ENCODE measurements around the gene FBXW7. TPM values are rescaled to one million over a fixed set of nuclear protein-coding genes. Genes with fewer than 3 reads are reported as not detected.

Gene FBXW7
- total and polyA plus RNA-seq, 2 donors (not counting 1 experiment from before 2014, with no cell fraction given), result 16.3 to 68.7 TPM

DNA sequence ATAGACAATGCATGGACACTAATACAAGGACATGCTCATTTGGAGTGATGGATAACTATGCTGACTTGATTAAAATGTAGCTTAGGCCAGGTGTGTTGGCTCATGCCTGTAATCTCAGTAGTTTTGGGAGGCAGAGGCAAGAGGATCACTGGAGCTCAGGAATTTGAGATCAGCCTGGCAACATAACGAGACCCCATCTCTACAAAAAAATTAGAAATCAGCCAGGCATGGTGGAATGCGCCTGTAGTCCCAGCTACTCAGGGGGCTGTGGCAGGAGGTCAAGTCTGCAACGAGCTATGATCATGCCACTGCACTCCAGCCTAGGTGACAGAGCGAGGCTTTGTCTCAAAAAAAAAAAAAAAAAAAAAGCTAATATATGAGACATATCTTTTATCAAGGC is 196.3 kb downstream of the FBXW7 start:
- DNase-seq (ENCODE audit: low read depth in 2 of 2), result no peak
- Histone ChIP-seq H3K79me2 (ENCODE audit: control insufficient read depth, insufficient read depth, low read length) (no peaks in the 10 kb centered on the region), H3K4me1 (ENCODE audit: control insufficient read depth, extremely low read depth, insufficient read depth, low read length) (no peaks in the 10 kb centered on the region), H3K4me2 (ENCODE audit: extremely low read depth, insufficient read depth, low read length) (no peak overlapping the region), H2AFZ (ENCODE audit: low read length) (no peak overlapping the region), H4K20me1 (ENCODE audit: control insufficient read depth, extremely low read depth, insufficient read depth, low read length) (no peaks in the 10 kb centered on the region), H3K9me3 (ENCODE audit: control insufficient read depth, insufficient read depth, low read depth, low read length) (no peaks in the 10 kb centered on the region), H3K36me3 (ENCODE audit: control insufficient read depth, insufficient read depth, low read length) (peaks cover 2% of the 10 kb centered on the region), H3K9ac (ENCODE audit: insufficient read depth, low read length) (no peak overlapping the region), H3K27ac (ENCODE audit: insufficient read depth, low read length) (no peak overlapping the region), H3K27me3 (ENCODE audit: control insufficient read depth, insufficient read depth, low read length) (no peaks in the 10 kb centered on the region), H3K4me3 (replicated peaks in 1 of 4; ENCODE audit: control extremely low read depth in 1 of 4, insufficient read depth in 1 of 4, low read depth in 3 of 4, low read length in 4 of 4) (no peak overlapping the region)
- TF ChIP-seq CTCF (conservative IDR thresholded peaks at IDR 0.05 in 1 of 2, IDR thresholded peaks at IDR 0.05 in 1 of 2; ENCODE audit: low read depth in 1 of 2, low read length in 2 of 2) (no peak), EZH2 (IDR thresholded peaks at IDR 0.05; ENCODE audit: low read length, missing control alignments) (no peak)

- H3K27ac ChIP-seq (ENCODE audit: insufficient read depth, low read length), result no peak overlapping the region
- H3K4me2 ChIP-seq (ENCODE audit: extremely low read depth, insufficient read depth, low read length), result no peak overlapping the region
- H3K9ac ChIP-seq (ENCODE audit: insufficient read depth, low read length), result no peak overlapping the region
- no peak for TF ChIP-seq CTCF (conservative IDR thresholded peaks at IDR 0.05 in 1 of 2, IDR thresholded peaks at IDR 0.05 in 1 of 2; ENCODE audit: low read depth in 1 of 2, low read length in 2 of 2)
- TF ChIP-seq EZH2 (IDR thresholded peaks at IDR 0.05; ENCODE audit: low read length, missing control alignments), result no peak
- H3K9me3 ChIP-seq (ENCODE audit: control insufficient read depth, insufficient read depth, low read depth, low read length), result no peaks in the 10 kb centered on the region
- H2AFZ ChIP-seq (ENCODE audit: low read length), result no peak overlapping the region
- H3K4me1 ChIP-seq (ENCODE audit: control insufficient read depth, extremely low read depth, insufficient read depth, low read length), result no peaks in the 10 kb centered on the region
- H3K36me3 ChIP-seq (ENCODE audit: control insufficient read depth, insufficient read depth, low read length), result peaks cover 2% of the 10 kb centered on the region
- no peak overlapping the region for H3K4me3 ChIP-seq (replicated peaks in 1 of 4; ENCODE audit: control extremely low read depth in 1 of 4, insufficient read depth in 1 of 4, low read depth in 3 of 4, low read length in 4 of 4)
- DNase-seq (ENCODE audit: low read depth in 2 of 2), result no peak
- no peaks in the 10 kb centered on the region for H4K20me1 ChIP-seq (ENCODE audit: control insufficient read depth, extremely low read depth, insufficient read depth, low read length)
- H3K79me2 ChIP-seq (ENCODE audit: control insufficient read depth, insufficient read depth, low read length), result no peaks in the 10 kb centered on the region
- no peaks in the 10 kb centered on the region for H3K27me3 ChIP-seq (ENCODE audit: control insufficient read depth, insufficient read depth, low read length)
Measured at GRCh38 chr4:152334931-152335330, 201.0 kb downstream of the FBXW7 start.

DNA sequence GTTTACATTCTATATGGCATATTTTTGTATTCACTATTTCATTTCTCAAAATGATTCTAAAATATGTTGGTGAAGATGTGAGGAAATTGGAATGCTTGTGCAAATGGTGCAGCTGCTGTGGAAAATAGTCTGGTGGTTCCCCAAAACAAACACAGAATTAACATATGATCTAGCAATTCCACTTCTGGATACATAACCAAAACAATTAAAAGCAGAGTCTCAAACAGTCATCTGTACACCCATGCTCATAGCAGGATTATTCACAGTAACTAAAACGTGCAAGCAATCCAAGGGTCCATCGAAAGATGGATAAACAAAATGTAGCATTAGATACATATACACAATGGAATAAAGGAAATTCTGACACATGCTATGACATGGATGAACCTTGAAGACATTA is 204.8 kb downstream of the FBXW7 start:
- DNase-seq (ENCODE audit: low read depth in 2 of 2), result no peak
- Histone ChIP-seq H3K4me1 (ENCODE audit: control insufficient read depth, extremely low read depth, insufficient read depth, low read length) (no peaks in the 10 kb centered on the region), H3K9ac (ENCODE audit: insufficient read depth, low read length) (no peak overlapping the region), H3K4me3 (replicated peaks in 1 of 4; ENCODE audit: control extremely low read depth in 1 of 4, insufficient read depth in 1 of 4, low read depth in 3 of 4, low read length in 4 of 4) (no peak overlapping the region), H4K20me1 (ENCODE audit: control insufficient read depth, extremely low read depth, insufficient read depth, low read length) (no peaks in the 10 kb centered on the region), H3K27ac (ENCODE audit: insufficient read depth, low read length) (no peak overlapping the region), H3K9me3 (ENCODE audit: control insufficient read depth, insufficient read depth, low read depth, low read length) (no peaks in the 10 kb centered on the region), H3K4me2 (ENCODE audit: extremely low read depth, insufficient read depth, low read length) (no peak overlapping the region), H3K27me3 (ENCODE audit: control insufficient read depth, insufficient read depth, low read length) (no peaks in the 10 kb centered on the region), H3K36me3 (ENCODE audit: control insufficient read depth, insufficient read depth, low read length) (no peaks in the 10 kb centered on the region), H2AFZ (ENCODE audit: low read length) (no peak overlapping the region), H3K79me2 (ENCODE audit: control insufficient read depth, insufficient read depth, low read length) (no peaks in the 10 kb centered on the region)
- no peak for TF ChIP-seq CTCF (conservative IDR thresholded peaks at IDR 0.05 in 1 of 2, IDR thresholded peaks at IDR 0.05 in 1 of 2; ENCODE audit: low read depth in 1 of 2, low read length in 2 of 2)
- TF ChIP-seq EZH2 (IDR thresholded peaks at IDR 0.05; ENCODE audit: low read length, missing control alignments), result no peak
